ENCODE data around the gene C9orf43. TPM values are rescaled to one million over a fixed set of nuclear protein-coding genes. Genes with fewer than 3 reads are reported as not detected.

C9orf43 gene
- total and polyA plus RNA-seq, 2 experiments from 2014 or later: 0.63 to 1.1 TPM

DNA sequence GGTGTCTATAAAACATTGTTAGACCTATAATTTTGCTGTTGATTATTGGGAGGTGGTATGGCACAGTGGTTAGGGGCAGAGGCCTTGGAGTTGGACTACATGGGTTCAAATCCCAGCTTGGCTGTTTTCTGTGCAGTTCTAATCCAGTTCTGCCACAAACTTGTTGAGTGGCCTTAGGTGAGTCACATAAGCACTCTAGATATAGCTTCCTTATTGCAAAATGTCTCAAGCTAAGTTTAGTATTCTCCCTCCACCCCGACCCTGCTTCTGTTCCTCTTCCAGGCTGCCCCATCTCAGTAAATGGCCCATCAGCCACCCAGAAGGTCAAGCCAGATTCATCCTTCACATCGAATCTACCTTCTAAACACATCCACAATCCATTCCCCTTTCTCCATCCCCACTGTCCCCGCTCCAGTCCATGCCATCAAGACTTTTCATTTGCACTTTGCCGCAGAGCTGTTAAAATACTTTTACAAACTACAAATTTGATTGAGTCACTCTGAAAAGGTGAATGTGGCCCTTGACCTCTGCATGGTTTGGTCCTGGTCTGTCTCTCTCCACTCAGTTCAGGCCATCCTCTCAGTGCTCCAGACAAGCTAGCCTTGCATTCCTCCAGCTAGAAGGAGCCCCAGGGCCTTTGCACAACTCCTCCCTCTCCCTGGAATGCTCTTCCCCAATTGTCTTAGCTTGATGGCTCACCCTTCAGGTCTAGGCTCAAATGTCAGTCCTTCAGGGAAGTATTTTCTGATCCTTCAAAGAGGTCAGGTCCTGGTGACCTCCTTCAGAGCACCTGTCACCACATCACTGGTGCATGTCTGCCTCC lies 23.8 kb upstream of the C9orf43 start:
- no peak for ATAC-seq
- no peaks in the 10 kb centered on the region for H3K9me2 ChIP-seq (ENCODE audit: insufficient read depth)
- no peaks in the 10 kb centered on the region; the same call in 1 of the 2 replicates for H3K4me1 ChIP-seq (ENCODE audit: insufficient read depth)
- Mint-ChIP-seq H3K9me3 (no peaks in the 10 kb centered on the region), H3K4me1 (peaks cover 5% of the 10 kb centered on the region; the same call in 2 of the 3 replicates), H3K27me3 (ENCODE audit: insufficient read depth, low read depth, poor library complexity) (peaks cover 6% of the 10 kb centered on the region), H3K36me3 (ENCODE audit: low read depth) (peaks cover 8% of the 10 kb centered on the region; the same call in 1 of the 3 replicates), H3K4me3 (no peak overlapping the region), H3K27ac (no peak overlapping the region)
- no peak overlapping the region for H3K27ac ChIP-seq (ENCODE audit: low read depth)
- H3K27me3 ChIP-seq (ENCODE audit: insufficient read depth): no peaks in the 10 kb centered on the region
- no peaks in the 10 kb centered on the region for H3K79me2 ChIP-seq (replicated peaks; ENCODE audit: insufficient read depth)
- no peak overlapping the region for H2AFZ ChIP-seq
- no peak for DNase-seq (ENCODE audit: low spot score)
- no peaks in the 10 kb centered on the region; the same call in 1 of the 2 replicates for H4K20me1 ChIP-seq (replicated peaks; ENCODE audit: insufficient read depth)
- no peaks in the 10 kb centered on the region for H3K36me3 ChIP-seq (ENCODE audit: insufficient read depth)
- H3K4me3 ChIP-seq: no peak overlapping the region
- no peaks in the 10 kb centered on the region for H3F3A ChIP-seq (replicated peaks; ENCODE audit: low read depth)
- no peak overlapping the region for H3K4me2 ChIP-seq
- TF ChIP-seq JUNB (IDR thresholded peaks at IDR 0.05; ENCODE audit: unreplicated experiment): no peak
- no peak for TF ChIP-seq ZNF331 (CRISPR knock-in tag; IDR thresholded peaks at IDR 0.05; ENCODE audit: low read depth)
- TF ChIP-seq, protein P1, sequence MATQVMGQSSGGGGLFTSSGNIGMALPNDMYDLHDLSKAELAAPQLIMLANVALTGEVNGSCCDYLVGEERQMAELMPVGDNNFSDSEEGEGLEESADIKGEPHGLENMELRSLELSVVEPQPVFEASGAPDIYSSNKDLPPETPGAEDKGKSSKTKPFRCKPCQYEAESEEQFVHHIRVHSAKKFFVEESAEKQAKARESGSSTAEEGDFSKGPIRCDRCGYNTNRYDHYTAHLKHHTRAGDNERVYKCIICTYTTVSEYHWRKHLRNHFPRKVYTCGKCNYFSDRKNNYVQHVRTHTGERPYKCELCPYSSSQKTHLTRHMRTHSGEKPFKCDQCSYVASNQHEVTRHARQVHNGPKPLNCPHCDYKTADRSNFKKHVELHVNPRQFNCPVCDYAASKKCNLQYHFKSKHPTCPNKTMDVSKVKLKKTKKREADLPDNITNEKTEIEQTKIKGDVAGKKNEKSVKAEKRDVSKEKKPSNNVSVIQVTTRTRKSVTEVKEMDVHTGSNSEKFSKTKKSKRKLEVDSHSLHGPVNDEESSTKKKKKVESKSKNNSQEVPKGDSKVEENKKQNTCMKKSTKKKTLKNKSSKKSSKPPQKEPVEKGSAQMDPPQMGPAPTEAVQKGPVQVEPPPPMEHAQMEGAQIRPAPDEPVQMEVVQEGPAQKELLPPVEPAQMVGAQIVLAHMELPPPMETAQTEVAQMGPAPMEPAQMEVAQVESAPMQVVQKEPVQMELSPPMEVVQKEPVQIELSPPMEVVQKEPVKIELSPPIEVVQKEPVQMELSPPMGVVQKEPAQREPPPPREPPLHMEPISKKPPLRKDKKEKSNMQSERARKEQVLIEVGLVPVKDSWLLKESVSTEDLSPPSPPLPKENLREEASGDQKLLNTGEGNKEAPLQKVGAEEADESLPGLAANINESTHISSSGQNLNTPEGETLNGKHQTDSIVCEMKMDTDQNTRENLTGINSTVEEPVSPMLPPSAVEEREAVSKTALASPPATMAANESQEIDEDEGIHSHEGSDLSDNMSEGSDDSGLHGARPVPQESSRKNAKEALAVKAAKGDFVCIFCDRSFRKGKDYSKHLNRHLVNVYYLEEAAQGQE (IDR thresholded peaks at IDR 0.05; ENCODE audit: unreplicated experiment): no peak
- TF ChIP-seq EZH2 (IDR thresholded peaks at IDR 0.05; ENCODE audit: low read depth, unreplicated experiment): no peak
- TF ChIP-seq STAT1 (IDR thresholded peaks at IDR 0.05; ENCODE audit: unreplicated experiment): no peak
- TF ChIP-seq, protein P2, sequence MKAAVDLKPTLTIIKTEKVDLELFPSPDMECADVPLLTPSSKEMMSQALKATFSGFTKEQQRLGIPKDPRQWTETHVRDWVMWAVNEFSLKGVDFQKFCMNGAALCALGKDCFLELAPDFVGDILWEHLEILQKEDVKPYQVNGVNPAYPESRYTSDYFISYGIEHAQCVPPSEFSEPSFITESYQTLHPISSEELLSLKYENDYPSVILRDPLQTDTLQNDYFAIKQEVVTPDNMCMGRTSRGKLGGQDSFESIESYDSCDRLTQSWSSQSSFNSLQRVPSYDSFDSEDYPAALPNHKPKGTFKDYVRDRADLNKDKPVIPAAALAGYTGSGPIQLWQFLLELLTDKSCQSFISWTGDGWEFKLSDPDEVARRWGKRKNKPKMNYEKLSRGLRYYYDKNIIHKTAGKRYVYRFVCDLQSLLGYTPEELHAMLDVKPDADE (IDR thresholded peaks at IDR 0.05): no peak
- TF ChIP-seq POLR2AphosphoS5 (IDR thresholded peaks at IDR 0.05; ENCODE audit: low read depth): no peak
- TF ChIP-seq CTCF (conservative IDR thresholded peaks at IDR 0.05; ENCODE audit: low read depth in 2 of 2): no peak
- no peak for TF ChIP-seq ZNF462 (CRISPR knock-in tag; IDR thresholded peaks at IDR 0.05)
- no peak for TF ChIP-seq CREB1 (CRISPR knock-in tag; IDR thresholded peaks at IDR 0.05; ENCODE audit: low read depth)
- no peak for TF ChIP-seq ZNF114 (CRISPR knock-in tag; IDR thresholded peaks at IDR 0.05)
- no peak for TF ChIP-seq EZH2phosphoT487 (IDR thresholded peaks at IDR 0.05; ENCODE audit: unreplicated experiment)
- no peak for TF ChIP-seq NANOG (IDR thresholded peaks at IDR 0.05; ENCODE audit: borderline replicate concordance)
